ENCODE measurements around the gene APBB1.

DNA sequence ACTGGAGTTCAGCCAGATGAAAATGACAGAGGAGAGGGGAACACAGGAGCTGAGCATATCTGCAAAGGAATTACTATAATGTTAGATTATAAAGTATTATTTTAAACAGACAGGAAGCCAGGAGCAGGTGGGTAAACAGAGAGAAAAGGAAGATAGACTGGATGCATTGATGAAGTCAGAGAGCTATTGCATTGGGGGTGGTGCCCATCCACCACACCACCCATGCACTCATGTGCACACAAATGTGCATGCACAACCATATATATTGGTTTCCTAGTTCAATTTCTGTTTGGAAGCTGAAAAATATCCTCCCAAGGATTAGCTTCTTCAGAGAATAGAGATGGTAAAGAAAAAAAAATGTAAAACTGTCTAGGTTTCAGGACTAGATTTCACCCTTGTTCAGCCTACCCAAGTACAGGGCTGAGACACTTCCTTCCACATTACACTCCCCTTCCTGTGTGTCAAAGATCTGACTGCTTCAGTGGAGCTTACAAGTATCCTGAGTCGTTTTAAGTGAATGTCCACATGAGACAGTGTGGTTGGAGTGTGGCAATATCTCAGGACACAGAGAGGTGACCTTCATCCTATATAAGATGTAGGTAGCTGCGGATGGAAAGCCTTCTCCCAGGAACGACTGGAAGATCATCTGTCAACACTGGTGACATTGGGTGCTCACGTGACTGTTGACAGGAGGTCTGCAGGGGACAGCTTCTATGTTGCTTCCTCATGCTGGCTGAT lies 40.8 kb downstream of the APBB1 start:
- no peak for TF ChIP-seq POLR2A (IDR thresholded peaks at IDR 0.05)
- TF ChIP-seq, protein P1, sequence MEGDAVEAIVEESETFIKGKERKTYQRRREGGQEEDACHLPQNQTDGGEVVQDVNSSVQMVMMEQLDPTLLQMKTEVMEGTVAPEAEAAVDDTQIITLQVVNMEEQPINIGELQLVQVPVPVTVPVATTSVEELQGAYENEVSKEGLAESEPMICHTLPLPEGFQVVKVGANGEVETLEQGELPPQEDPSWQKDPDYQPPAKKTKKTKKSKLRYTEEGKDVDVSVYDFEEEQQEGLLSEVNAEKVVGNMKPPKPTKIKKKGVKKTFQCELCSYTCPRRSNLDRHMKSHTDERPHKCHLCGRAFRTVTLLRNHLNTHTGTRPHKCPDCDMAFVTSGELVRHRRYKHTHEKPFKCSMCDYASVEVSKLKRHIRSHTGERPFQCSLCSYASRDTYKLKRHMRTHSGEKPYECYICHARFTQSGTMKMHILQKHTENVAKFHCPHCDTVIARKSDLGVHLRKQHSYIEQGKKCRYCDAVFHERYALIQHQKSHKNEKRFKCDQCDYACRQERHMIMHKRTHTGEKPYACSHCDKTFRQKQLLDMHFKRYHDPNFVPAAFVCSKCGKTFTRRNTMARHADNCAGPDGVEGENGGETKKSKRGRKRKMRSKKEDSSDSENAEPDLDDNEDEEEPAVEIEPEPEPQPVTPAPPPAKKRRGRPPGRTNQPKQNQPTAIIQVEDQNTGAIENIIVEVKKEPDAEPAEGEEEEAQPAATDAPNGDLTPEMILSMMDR (IDR thresholded peaks at IDR 0.05) = no peak

Measured in Peyer's patch (tissue), 4 donors.